Activated CD4-positive, alpha-beta T cell treated with anti-CD3 and anti-CD28 coated beads, Interleukin-2, Interleukin-4, amounts not matched to agents 100 ng/mL and 50 ng/mL, durations not matched to agents 16 hours and 8 hours (primary cell): ENCODE results near the gene LMAN2L.
A peak's percentile ranks its signal among the peaks of the same experiment; 100 is the strongest.

Experiments
- DNase-seq: peaks from one replicate; pipeline ENCODE4 v3.0.0-alpha.2; 2020; ENCODE audit warnings: low spot score

The LMAN2L gene, protein sequence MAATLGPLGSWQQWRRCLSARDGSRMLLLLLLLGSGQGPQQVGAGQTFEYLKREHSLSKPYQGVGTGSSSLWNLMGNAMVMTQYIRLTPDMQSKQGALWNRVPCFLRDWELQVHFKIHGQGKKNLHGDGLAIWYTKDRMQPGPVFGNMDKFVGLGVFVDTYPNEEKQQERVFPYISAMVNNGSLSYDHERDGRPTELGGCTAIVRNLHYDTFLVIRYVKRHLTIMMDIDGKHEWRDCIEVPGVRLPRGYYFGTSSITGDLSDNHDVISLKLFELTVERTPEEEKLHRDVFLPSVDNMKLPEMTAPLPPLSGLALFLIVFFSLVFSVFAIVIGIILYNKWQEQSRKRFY

DNA sequence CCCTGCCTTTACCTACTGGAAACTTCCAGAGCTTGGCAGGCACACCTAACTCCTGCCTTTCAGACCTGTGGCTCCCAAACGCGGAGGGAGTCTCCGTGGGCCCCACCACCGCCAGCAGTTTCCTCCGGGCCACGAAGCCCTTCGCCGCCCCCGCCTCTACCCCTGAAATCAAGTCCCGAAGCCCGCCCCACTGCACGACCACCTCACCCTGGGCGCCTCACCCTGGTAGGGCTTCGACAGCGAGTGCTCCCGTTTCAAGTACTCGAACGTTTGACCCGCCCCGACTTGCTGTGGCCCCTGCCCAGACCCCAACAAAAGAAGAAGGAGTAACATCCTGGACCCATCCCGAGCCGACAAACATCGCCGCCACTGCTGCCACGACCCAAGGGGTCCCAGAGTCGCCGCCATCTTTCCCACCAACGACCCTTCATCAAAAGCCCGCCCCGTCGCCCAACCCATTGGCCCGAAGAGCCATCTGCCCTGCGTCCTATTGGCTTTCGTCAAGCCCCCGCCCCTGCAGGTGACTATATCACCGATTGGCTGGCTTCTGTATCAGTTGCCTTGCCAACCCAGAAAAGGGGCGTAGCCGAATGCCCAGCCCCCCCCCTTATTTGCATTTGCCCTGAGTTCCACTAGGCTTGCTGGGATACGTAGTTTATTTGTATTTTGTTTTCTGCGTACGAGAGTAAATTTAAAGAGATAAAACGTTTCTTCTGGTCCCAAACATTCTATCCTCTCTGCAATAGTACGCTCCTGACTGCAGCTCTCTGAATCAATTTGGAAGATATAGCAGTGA lies at the start of gene LMAN2L:
LMAN2L (minus strand) TSS at position 432 of the 796 bp plus-strand sequence; CDS start at position 408, 24 bp downstream.
- peak; percentile 98 for DNase-seq

DNA sequence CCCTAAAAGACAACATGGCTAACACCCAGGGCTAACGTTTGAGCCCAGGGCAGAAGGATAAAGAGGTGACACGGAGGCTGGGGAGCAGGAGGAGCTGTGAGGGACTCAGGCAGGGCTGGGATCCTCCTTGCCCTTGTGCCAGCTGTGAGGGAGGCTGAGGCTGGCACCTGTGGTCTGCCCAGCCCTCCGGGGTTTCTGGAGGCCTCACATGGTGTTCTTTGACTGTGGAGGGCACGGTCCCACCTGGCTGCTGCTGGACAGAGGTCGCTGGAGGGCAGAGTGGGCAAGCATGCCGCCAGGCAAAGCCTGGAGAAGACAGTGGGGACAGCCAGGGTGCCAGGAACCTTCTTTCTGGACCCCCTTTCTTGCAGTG lies 49.4 kb upstream of the LMAN2L start:
- no peak for DNase-seq

DNA sequence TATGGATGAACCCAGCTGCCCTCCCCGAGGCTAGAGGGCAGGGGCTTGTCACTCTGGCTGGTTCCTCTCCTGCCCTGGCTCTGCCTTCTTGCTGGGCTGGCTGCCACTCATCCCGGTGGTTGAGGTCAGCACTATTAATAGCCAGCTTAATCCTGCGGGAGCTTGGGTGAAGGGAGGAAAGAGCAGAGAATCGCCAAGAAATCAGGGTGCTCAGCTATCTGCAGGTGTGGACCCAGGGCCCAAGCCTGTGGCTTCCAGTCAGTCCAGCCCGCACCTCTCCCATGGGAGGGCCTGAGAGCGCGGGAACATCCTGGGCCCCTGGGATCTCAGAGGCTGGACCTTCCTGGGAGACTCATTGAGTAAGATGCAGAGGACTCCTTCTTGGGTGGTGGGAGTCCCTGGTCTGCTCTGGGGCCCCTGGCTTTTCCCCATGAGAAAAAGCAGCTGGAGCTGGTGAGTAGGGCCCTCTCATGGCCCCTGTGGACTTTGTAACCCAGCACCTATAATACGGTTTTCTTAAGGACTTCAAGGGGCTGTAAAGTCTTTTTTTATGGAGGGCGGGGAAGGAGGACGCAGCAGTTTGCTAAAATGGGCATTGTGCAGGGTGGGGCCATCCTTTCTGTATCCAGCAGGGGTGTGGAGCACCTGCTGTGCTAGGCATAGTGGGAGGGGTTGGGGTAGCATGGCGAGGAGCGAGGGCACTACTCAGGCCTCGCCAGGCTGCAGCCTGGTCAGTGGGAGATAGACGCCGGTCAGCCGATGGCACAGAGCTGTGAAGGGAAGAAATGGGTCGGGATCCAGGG lies 48.8 kb upstream of the LMAN2L start:
- no peak for DNase-seq

DNA sequence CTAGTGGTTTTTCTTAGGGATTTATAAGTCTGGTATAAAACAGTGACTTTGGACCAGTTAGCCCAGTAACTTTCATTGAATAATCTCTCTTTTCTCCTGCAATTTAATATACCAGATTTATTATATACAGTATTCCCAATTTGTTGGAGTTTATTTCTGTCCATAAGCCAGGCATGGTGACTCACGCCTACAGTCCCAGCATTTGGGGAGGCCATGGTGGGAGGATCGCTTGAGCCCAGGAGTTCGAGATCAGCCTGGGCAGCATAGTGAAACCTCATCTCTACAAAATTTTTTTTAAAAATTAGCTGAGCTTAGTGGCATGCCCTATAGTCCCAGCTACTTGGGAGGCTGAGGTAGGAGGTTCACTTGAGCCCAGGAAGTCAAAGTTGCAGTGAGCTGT lies 47.5 kb upstream of the LMAN2L start:
- DNase-seq = no peak

DNA sequence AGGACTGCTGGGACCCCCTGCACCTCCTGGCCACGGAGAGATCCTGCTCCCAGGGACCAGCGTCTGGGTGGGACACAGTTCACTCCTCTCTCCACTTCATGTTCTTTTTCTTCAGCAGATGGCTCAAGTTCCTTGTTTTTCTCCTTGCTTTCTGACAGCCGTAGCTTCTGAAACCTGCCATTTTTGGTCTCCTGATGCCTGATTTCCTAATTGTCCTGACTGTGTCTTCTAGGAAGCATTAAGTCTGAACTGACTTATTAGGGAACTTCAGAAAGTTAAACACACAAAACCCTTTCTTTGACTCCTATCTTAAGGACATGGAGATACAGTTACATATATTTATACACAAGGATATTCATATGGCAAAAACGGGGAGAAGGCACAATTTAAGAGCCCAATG lies 43.5 kb upstream of the LMAN2L start:
- DNase-seq = no peak

DNA sequence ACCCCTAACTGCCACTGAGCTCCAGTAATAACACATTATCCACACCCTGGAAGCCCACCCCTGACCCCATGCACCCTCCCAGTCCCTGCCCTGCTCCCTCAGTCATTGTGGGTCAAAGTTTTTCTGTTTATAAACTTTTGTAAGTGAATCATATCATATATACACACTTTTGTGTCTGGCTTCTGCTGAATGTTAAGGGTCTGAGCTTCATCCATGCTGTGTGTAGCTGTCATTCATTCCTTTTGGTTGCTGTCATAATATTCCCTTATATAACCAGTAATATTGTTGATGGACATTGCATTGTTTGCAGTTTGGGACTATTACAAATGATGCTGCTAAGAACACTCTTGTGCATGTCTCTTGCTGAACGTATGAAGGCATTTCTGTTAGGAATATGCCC lies 35.3 kb upstream of the LMAN2L start:
- DNase-seq = no peak

DNA sequence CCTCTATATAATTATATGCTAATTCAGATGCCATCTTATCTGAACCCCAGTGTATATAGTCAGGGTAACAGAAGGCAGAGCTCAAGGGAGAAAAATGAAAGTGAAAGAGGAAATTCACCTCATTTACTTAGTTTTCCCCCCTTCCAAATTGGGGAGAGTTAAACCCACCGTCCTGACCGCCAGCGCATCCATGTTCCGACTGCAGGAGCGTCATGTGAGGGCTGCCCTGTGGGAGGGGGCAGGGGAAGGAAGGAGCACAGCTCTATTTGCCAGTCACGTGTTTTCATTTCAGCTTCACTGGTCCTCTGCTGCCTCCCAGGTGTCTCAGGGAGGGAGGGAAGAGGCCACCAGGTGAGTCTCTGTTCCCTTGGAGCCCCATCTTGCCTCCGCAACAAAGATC lies 34.1 kb upstream of the LMAN2L start:
- DNase-seq = peak; percentile 36

DNA sequence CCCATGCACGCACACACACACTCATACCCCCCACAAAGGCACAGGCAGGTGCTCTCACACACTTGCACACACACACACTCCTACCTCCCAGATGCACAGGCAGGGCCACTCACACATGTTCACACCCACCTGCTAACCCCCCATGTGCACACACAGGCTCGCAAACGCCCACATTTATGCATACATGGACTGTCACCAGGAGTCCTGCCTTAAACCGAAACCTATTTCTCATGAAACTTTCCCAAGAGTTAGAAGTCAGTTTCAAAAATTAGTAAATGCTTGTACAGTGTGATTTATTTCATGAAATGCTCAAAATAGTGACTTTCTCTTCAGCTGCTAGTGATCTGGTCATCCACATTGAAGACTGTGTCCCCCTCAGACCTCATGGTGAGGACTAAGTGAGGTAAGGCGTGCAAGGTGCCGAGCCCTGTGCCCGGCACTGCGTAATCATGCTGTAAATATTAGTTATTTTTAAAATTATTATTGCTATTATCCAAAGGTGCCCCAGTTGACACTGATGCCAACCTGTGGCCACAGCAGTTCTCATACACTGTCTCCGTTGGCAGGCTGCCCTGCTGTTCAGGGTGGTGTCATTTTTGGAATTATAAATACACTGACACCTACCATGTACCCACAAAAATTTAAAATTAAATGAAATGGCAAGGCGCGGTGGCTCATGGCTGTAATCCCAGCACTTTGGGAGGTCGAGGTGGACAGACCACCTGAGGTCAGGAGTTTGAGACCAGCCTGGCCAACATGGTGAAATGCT lies 33.2 kb upstream of the LMAN2L start:
- DNase-seq = peak; percentile 32

DNA sequence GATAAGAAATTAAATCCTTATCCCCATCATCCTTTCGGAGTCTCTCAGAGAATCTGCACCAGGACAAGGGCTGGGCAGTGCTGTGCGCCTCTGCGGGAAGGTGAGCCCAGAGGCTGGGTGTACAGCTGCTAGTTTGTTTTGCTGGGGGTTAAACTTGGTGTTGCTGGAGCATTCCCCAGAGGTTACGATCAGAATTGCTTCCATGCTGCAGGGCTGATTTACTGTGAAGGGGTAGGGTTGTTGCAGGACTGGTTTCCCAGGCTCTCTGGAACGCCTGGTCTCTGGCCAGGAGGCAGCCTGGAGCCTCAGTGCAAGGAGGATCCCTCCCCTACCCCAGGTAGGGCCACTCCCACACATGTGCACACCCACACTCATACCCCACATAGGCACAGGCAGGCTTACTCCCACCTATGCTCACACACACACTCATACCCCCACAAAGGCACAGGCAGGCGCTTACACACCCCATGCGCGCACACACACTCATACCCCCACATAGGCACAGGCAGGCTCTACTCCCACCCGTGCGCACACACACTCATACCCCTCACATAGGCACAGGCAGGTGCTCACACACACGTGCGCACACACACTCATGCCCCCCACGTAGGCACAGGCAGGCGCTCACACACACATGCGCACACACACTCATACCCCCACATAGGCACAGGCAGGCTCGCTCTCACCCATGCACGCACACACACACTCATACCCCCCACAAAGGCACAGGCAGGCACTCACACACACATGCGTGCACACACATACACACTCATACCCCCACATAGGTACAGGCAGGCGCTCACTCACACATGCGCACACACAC lies 32.1 kb upstream of the LMAN2L start:
- no peak for DNase-seq

DNA sequence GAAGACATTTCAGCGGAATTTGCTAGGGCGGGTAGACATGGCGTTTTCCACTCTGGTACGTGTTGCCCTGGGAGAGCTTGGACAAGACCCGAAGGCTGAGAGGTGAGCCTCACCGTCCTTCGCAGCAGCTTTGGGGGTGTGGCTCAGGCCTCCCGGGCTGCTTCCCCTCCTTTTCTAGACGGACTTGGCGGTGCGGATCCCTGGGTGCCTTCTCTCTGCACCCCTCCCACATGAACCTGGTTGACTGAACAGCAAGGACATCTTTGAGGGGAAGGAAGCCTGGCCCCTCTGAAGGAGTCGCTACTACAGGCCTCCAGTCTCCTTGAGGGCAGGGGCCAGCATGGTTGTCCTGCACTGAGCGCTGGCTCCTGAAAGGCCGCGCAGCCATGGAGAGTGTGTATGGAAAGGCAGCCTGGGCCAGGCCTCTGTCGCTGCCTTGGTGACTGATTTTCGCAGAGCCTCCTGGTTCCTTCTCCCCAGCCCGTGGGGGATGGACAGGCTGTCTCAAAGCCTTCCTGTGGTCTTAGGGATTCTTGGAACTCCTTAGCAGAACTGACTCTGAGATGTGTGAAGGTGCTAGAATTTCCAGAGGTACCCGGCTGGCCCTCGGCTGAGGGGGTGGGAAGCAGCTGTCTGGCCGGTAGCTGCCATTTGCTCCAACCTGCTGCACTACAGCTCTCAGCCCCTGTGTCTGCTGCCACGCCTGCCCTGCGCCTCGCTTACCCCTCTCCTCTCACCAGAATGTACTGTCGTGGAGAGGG lies 30.8 kb upstream of the LMAN2L start:
- no peak for DNase-seq

DNA sequence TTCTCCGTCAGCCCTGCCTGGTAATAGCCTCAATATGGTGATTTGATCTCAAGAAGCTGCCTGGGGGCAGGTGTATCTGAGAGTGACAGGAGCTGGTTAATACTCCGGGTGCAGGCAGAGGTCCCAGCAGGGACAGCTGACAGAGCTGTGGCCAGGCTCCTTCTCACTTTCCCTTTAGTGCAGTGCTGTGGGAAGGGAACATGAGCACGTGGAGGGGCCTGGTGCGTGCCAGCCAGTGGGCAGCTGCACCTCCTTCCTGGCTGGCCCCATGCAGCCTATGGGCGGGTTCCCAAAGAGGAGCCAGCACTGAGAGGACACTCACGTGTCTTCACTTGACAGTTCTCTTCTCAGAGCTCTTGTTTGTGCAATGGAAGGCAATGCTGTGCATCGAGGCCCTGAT lies 29.9 kb upstream of the LMAN2L start:
- no peak for DNase-seq

DNA sequence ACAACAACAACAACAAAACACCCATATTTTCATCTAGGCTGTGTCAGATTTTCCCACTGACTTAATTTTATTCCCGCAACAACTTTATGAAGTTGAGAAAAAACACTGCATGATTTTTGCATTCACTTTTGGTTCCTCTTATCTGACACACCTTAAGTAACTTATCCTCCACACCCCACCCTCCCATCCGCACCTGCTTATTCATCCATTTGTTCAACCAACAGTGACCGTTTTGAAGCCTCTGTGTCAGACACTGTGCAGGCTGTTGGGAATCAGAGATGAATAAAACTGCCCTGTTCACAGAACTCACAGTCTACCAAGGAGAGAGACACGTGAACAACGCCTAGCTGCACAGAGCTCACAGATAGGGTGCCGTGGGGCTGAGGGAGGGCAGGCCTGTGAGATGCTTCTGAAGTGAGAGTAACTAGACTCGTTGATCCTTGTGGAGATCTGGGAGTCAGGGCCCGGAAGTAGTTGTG lies 28.3 kb upstream of the LMAN2L start:
- DNase-seq = no peak

DNA sequence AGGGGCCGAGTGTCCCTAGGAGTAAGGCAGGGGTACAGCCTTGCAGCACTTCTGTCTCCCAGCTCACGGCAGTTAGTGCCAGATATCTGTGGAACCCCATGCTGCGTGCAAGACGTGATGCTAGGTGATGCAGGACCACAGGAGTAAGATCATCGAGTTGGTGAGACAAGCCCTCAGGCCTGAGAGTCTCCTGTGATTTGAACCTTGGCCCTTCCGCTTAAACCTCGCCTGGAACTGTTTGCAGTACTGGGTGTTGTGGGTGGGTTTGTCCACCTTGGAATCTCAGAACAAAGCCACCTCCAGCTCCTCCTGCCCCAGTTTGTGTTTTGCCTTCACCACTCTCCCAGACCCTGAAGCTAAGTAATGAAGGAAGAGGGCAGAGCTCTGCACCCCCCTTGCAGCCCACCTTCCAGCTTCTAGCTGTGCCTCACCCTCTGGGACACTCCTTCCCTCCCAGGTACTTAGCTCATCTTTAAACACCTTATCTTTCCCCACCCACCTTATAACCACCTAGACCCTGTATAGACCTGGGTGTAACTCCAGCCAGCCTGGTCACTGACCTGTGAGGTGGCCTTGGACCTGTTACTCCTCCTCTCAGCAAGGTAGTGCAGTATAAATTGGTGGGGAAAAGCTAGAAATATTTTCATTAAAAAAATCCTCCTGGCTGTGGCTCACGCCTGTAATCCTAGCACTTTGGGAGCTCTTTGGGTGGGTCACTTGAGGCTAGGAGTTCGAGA lies 27.4 kb upstream of the LMAN2L start:
- no peak for DNase-seq

DNA sequence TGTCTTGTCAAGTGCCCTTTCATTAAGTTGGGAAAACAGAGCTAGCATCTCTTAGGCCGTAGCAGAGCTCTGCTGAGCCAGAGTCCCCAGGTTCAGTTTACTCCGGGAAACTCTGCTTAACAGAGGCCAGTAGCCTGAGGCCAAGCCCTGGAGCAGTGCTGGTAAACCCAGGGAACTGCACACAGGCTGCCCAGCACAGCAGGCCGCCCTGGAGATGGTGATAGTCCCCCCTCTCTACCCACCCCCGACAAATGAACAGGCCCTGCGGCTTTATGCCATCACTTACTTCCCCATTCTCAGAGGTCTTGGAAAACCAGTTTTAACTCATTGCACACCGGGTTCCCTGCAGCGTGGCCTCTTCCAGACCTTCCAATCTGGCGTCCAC lies 24.4 kb upstream of the LMAN2L start:
- no peak for DNase-seq

DNA sequence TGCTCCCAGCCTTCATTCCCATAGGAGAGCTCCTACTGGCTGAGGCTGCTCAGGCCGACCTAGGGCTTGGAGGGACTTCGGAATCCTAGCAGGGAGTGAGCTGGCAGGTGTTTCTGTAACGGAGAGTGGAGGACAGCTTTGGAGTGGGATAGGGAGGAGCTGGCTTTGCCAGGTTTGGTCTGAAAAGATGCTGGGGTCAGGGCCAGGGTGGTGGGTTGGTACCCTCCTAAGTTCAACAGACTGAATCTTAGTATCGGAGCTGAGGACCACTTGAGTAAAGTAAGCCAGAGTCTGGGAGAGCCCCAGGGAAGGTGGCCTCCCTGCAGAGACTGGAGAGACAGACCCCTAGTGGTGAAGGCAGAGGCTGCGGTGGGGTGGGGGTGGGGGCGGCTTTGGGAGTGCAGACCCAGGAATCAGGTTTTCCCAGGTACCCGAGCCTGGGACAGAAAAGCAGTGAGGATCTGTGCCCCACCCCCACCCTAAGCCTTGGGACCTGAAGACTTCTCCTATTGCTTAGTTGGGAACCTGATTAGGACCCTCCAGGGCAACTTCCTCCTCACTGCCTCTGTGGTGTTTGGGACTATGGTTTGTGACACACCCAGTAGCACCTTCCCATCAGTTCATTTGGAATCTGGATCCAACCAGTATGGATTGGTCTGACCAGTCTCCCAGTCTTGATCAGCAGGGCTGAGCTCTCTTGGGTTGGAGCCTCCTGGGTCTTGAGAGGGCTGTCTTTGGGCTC lies 23.8 kb upstream of the LMAN2L start:
- no peak for DNase-seq

DNA sequence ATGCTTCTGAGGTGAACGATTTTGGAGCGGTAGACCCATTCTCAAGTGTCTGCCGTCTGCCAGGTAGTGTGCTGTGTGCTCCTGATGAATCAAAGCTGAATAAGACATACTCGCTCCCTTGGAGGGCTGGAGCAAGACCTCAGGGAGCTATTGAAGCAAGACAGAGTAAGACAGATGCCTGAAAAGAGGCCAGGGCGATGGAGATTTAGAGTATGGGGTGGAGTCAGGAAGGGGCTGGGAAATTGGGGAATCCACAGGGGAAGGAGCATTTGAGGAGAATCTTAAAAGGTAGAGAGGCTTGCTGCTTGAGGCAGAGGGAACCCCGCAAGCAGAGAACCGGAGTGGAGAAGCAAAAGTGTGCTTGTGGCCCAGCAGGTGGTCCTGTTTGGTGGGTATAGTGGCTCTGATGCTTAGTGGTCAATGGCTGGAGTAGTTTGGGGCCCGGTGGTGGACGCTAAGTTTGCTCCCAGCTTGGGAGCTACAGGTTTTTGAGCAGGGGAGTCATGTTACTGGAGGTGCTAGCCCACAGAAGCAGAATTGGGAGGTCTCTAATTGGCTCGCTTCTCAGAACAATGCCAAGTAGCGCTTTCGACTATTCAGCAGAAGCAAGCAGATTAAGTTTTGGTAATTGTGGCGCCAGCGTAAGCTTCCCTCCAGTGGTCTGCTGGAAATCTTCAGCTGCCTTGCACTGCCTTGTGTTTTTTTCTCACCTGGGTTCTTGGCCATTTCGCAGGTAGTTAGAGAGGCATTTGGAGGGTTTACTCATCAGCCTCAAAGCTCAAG lies 22.9 kb upstream of the LMAN2L start:
- DNase-seq = no peak

DNA sequence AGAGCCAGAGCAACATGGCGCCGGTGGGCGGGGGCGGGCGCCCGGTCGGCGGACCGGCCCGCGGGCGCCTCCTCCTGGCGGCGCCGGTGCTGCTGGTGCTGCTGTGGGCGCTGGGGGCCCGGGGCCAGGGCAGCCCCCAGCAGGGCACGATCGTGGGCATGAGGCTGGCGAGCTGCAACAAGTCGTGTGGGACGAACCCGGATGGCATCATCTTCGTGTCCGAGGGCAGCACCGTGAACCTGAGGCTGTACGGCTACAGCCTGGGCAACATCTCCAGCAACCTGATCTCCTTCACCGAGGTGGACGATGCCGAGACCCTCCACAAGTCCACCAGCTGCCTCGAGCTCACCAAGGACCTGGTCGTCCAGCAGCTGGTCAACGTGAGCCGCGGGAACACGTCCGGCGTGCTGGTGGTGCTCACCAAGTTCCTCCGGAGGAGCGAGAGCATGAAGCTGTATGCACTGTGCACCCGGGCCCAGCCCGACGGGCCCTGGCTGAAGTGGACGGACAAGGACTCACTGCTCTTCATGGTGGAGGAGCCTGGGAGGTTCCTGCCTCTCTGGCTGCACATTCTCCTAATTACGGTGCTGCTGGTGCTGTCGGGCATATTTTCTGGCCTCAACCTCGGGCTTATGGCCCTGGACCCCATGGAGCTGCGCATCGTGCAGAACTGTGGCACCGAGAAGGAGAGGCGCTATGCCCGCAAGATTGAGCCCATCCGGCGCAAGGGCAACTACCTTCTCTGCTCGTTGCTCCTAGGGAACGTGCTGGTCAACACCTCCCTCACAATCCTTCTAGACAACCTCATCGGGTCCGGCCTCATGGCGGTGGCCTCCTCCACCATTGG lies 21.3 kb upstream of the LMAN2L start:
- DNase-seq = no peak
